ENCODE data around the gene SAE1.

SAE1 gene

GRCh38 chr19:47142779-47143178 lies 12.1 kb downstream of the SAE1 start:
- no peak for DNase-seq (ENCODE audit: low read depth)
- TF ChIP-seq CTCF (IDR thresholded peaks at IDR 0.05; ENCODE audit: low read length, missing control alignments) = no peak
- H3K4me3 ChIP-seq (replicated peaks; ENCODE audit: low read depth, low read length) = no peak overlapping the region

- DNase-seq (ENCODE audit: low read depth) = no peak
- H3K4me3 ChIP-seq (replicated peaks; ENCODE audit: low read depth, low read length) = no peak overlapping the region
- TF ChIP-seq CTCF (IDR thresholded peaks at IDR 0.05; ENCODE audit: low read length, missing control alignments) = no peak
These were observed 12.9 kb downstream of the SAE1 start for GRCh38 chr19:47143322-47144073.

GRCh38 chr19:47144630-47145029 lies 14.0 kb downstream of the SAE1 start:
- DNase-seq (ENCODE audit: low read depth) = no peak
- TF ChIP-seq CTCF (IDR thresholded peaks at IDR 0.05; ENCODE audit: low read length, missing control alignments) = no peak
- no peak overlapping the region for H3K4me3 ChIP-seq (replicated peaks; ENCODE audit: low read depth, low read length)

GRCh38 chr19:47145639-47146486 lies 15.2 kb downstream of the SAE1 start:
- no peak for DNase-seq (ENCODE audit: low read depth)
- no peak overlapping the region for H3K4me3 ChIP-seq (replicated peaks; ENCODE audit: low read depth, low read length)
- TF ChIP-seq CTCF (IDR thresholded peaks at IDR 0.05; ENCODE audit: low read length, missing control alignments) = no peak

GRCh38 chr19:47146920-47147319 lies 16.3 kb downstream of the SAE1 start:
- TF ChIP-seq CTCF (IDR thresholded peaks at IDR 0.05; ENCODE audit: low read length, missing control alignments) = no peak
- H3K4me3 ChIP-seq (replicated peaks; ENCODE audit: low read depth, low read length) = no peak overlapping the region
- DNase-seq (ENCODE audit: low read depth) = no peak

GRCh38 chr19:47151627-47152026 lies 21.0 kb downstream of the SAE1 start:
- TF ChIP-seq CTCF (IDR thresholded peaks at IDR 0.05; ENCODE audit: low read length, missing control alignments) = no peak
- DNase-seq (ENCODE audit: low read depth) = no peak
- no peak overlapping the region for H3K4me3 ChIP-seq (replicated peaks; ENCODE audit: low read depth, low read length)

Data from fibroblast of pulmonary artery (primary cell).